ENCODE results near the gene APP.

- TF ChIP-seq CTCF (IDR thresholded peaks at IDR 0.05) (no peak), POLR2AphosphoS5 (IDR thresholded peaks at IDR 0.05) (no peak), POLR2A (IDR thresholded peaks at IDR 0.05) (no peak)
Measured at GRCh38 chr21:26087223-26087918, 83.2 kb downstream of the APP start.
